MM.1S (cell line): Measurements from ENCODE around the gene PDSS2.

Experiments used
- DNase-seq: peaks from one replicate; pipeline ENCODE4 v3.0.0-alpha.2; 2015
- H2AFZ ChIP-seq: fragments of 300-600 bp; sonication (generic); 2 replicates; pipeline ENCODE4 v1.6.0; 2016; ENCODE audit warnings: antibody characterized with exemption, low read length
- H3F3A ChIP-seq: fragments of 300-600 bp; sonication (generic); 2 replicates; pipeline ENCODE4 v1.6.1; 2016; ENCODE audit warnings: mild to moderate bottlenecking, antibody characterized with exemption, low read length, moderate library complexity, mixed read lengths; ENCODE audit not compliant: insufficient read depth
- H3K27ac ChIP-seq: fragments of 300-600 bp; sonication (generic); 2 replicates; pipeline ENCODE4 v1.5.1; 2016; ENCODE audit warnings: mild to moderate bottlenecking, low read length
- H3K27me3 ChIP-seq: fragments of 300-600 bp; sonication (generic); replicated peaks from 2 replicates; pipeline ENCODE4 v1.6.0; 2016; ENCODE audit warnings: low read length; ENCODE audit not compliant: insufficient read depth
- H3K36me3 ChIP-seq: fragments of 300-600 bp; sonication (generic); replicated peaks from 2 replicates; pipeline ENCODE4 v1.6.1; 2016; ENCODE audit warnings: mild to moderate bottlenecking, low read length, mixed read lengths; ENCODE audit not compliant: insufficient read depth
- H3K4me1 ChIP-seq: fragments of 300-600 bp; sonication (generic); 2 replicates; pipeline ENCODE4 v1.6.1; 2016; ENCODE audit warnings: low read length, mixed read lengths
- H3K4me2 ChIP-seq: fragments of 300-600 bp; sonication (generic); 2 replicates; pipeline ENCODE4 v1.6.0; 2016; ENCODE audit warnings: low read depth, low read length
- H3K4me3 ChIP-seq: fragments of 300-600 bp; sonication (generic); 2 replicates; pipeline ENCODE4 v1.5.1; 2016; ENCODE audit warnings: low read length, mixed read lengths
- H3K79me2 ChIP-seq: fragments of 300-600 bp; sonication (generic); 2 replicates; pipeline ENCODE4 v1.6.1; 2016; ENCODE audit warnings: mixed run types, low read length, mixed read lengths
- H3K9ac ChIP-seq: fragments of 300-600 bp; sonication (generic); 2 replicates; pipeline ENCODE4 v1.6.1; 2016; ENCODE audit warnings: low read length, mixed read lengths
- H3K9me2 ChIP-seq: fragments of 300-600 bp; sonication (generic); replicated peaks from 2 replicates; pipeline ENCODE4 v1.6.1; 2016; ENCODE audit warnings: mild to moderate bottlenecking, low read length, mixed read lengths; ENCODE audit not compliant: insufficient read depth
- H3K9me3 ChIP-seq: fragments of 300-600 bp; sonication (generic); replicated peaks from 2 replicates; pipeline ENCODE4 v1.6.1; 2016; ENCODE audit warnings: mild to moderate bottlenecking, low read length, mixed read lengths; ENCODE audit not compliant: insufficient read depth
- H4K20me1 ChIP-seq: fragments of 300-600 bp; sonication (generic); 2 replicates; pipeline ENCODE4 v1.6.1; 2016; ENCODE audit warnings: mild to moderate bottlenecking, low read length, moderate library complexity, mixed read lengths; ENCODE audit not compliant: insufficient read depth
- CTCF ChIP-seq: fragments of 300-600 bp; sonication (generic); IDR thresholded peaks from 2 replicates; pipeline ENCODE4 v1.5.1; 2016; ENCODE audit warnings: antibody characterized with exemption, low read length, mixed read lengths
- EZH2 ChIP-seq: fragments of 300-600 bp; sonication (generic); optimal IDR thresholded peaks from 2 replicates; pipeline ENCODE3; 2017; ENCODE audit warnings: low read depth, mild to moderate bottlenecking, antibody characterized with exemption, low read length, mixed read lengths
- EZH2phosphoT487 ChIP-seq: fragments of 300-600 bp; sonication (generic); IDR thresholded peaks from 2 replicates; pipeline ENCODE4 v1.6.1; 2018; ENCODE audit warnings: antibody characterized with exemption, low read length

PDSS2 gene

GRCh38 chr6:107386904-107387303, 72.5 kb downstream of the PDSS2 start:
- no peaks in the 10 kb centered on the region for H3K27me3 ChIP-seq
- no peak overlapping the region for H3K4me2 ChIP-seq
- H2AFZ ChIP-seq = no peak overlapping the region
- DNase-seq = no peak
- no peaks in the 10 kb centered on the region for H3K9me2 ChIP-seq
- no peak overlapping the region for H3K27ac ChIP-seq
- no peak overlapping the region for H3K4me3 ChIP-seq
- no peaks in the 10 kb centered on the region for H3K79me2 ChIP-seq
- H3K9me3 ChIP-seq = no peaks in the 10 kb centered on the region
- H3K4me1 ChIP-seq = no peaks in the 10 kb centered on the region
- H3K36me3 ChIP-seq = no peaks in the 10 kb centered on the region
- no peaks in the 10 kb centered on the region for H4K20me1 ChIP-seq
- TF ChIP-seq EZH2phosphoT487 (no peak), CTCF (no peak), EZH2 (no peak)
- H3K9ac ChIP-seq = no peak overlapping the region
- H3F3A ChIP-seq = no peaks in the 10 kb centered on the region

- H3K4me1 ChIP-seq = no peaks in the 10 kb centered on the region
- no peaks in the 10 kb centered on the region for H3K79me2 ChIP-seq
- no peaks in the 10 kb centered on the region for H3K9me3 ChIP-seq
- H3K36me3 ChIP-seq = no peaks in the 10 kb centered on the region
- no peak overlapping the region for H3K27ac ChIP-seq
- H3K9me2 ChIP-seq = no peaks in the 10 kb centered on the region
- no peaks in the 10 kb centered on the region for H4K20me1 ChIP-seq
- no peak overlapping the region for H3K9ac ChIP-seq
- no peaks in the 10 kb centered on the region for H3F3A ChIP-seq
- no peak for TF ChIP-seq EZH2phosphoT487
- TF ChIP-seq CTCF = no peak
- no peak for TF ChIP-seq EZH2
- no peaks in the 10 kb centered on the region for H3K27me3 ChIP-seq
- H3K4me2 ChIP-seq = no peak overlapping the region
- DNase-seq = no peak
- no peak overlapping the region for H2AFZ ChIP-seq
- H3K4me3 ChIP-seq = no peak overlapping the region
Measured at GRCh38 chr6:107386340-107386739, 73.0 kb downstream of the PDSS2 start.

GRCh38 chr6:107383705-107384104, 75.7 kb downstream of the PDSS2 start:
- Histone ChIP-seq H3K9me3 (no peaks in the 10 kb centered on the region), H2AFZ (no peak overlapping the region), H4K20me1 (no peaks in the 10 kb centered on the region), H3K79me2 (no peaks in the 10 kb centered on the region), H3K4me3 (no peak overlapping the region), H3K4me2 (no peak overlapping the region), H3K4me1 (no peaks in the 10 kb centered on the region), H3K27me3 (no peaks in the 10 kb centered on the region), H3K9ac (no peak overlapping the region), H3K36me3 (no peaks in the 10 kb centered on the region; the same call in 1 of the 2 replicates), H3F3A (no peaks in the 10 kb centered on the region), H3K9me2 (no peaks in the 10 kb centered on the region), H3K27ac (no peak overlapping the region)
- TF ChIP-seq EZH2phosphoT487 (no peak), CTCF (no peak), EZH2 (no peak)
- DNase-seq = no peak
